Activated B cell treated with CpG ODN at 0.5 μM for 24 hours (primary cell): Measurements from ENCODE around the gene ARHGAP30. TPM values are rescaled to one million over a fixed set of nuclear protein-coding genes. Genes with fewer than 3 reads are reported as not detected.
A peak's percentile ranks its signal among the peaks of the same experiment; 100 is the strongest.
"Not testable (repeated sequence)": the region's sequence is repeated elsewhere in the genome, so short reads cannot be mapped to it uniquely, and the experiment has no call there.

Experiments used
- ATAC-seq: fragments of 200-7000 bp; cut with Tn5 transposase; one replicate; pipeline ENCODE4 v1.10.0; 2021; ENCODE audit warnings: low read depth, mild to moderate bottlenecking, moderate library complexity
- CTCF ChIA-PET: fragments of 350-600 bp; sonication (Branson Sonifier 250); formaldehyde crosslinking; loops from one replicate; lab custom pipeline; 2021; ENCODE audit warnings: antibody characterized with exemption; lab: Charles Lee
- POLR2A ChIA-PET: fragments of 350-600 bp; sonication (Branson Sonifier 250); formaldehyde crosslinking; loops from one replicate; lab custom pipeline; 2021; ENCODE audit warnings: antibody characterized with exemption; lab: Charles Lee
- DNase-seq: peaks from one replicate; pipeline ENCODE4 v3.0.0; 2022
- H3K27ac Mint-ChIP-seq: one replicate; pipeline ENCODE4 v1.8.0; 2020; ENCODE audit warnings: mixed read lengths
- H3K27me3 Mint-ChIP-seq: one replicate; pipeline ENCODE4 v1.8.0; 2021; ENCODE audit warnings: mixed read lengths
- H3K36me3 Mint-ChIP-seq: one replicate; pipeline ENCODE4 v1.8.0; 2021; ENCODE audit warnings: low read depth, mixed read lengths
- H3K4me1 Mint-ChIP-seq: one replicate; pipeline ENCODE4 v1.8.0; 2021; ENCODE audit warnings: mixed read lengths
- H3K4me3 Mint-ChIP-seq: one replicate; pipeline ENCODE4 v1.8.0; 2020; ENCODE audit warnings: mild to moderate bottlenecking, mixed read lengths
- H3K9me3 Mint-ChIP-seq: one replicate; pipeline ENCODE4 v1.8.0; 2020; ENCODE audit warnings: mixed read lengths
- intact Hi-C: fragments of 100-400 bp; cut with micrococcal nuclease; formaldehyde crosslinking; loops from one replicate; pipeline ENCODE4 v1.15.1; 2024
- total RNA-seq: library from RNA; stranded (reverse); gene quantifications from 2 replicates; pipeline ENCODE4 v1.2.3, GENCODE V29; 2022
- TF ChIP-seq, protein P1 (sequence below): fragments of 200-600 bp; IDR thresholded peaks from one replicate; pipeline ENCODE4 v1.8.0; 2022; ENCODE audit warnings: antibody characterized with exemption, mild to moderate bottlenecking

The ARHGAP30 gene
- total RNA-seq, 1 donor from 2014 or later = 158 TPM

- POLR2A ChIA-PET = interaction anchor here (0.6 to 1.7 kb wide), 3 partner anchors 8 to 52 kb away, joined by 6 to 11 read pairs (median 6); partner anchors contain the start of genes ARHGAP30 and USF1
- DNase-seq (no peak), ATAC-seq (no peak)
- H3K4me3 Mint-ChIP-seq = no peak overlapping the region
- H3K27ac Mint-ChIP-seq = no peak overlapping the region
- CTCF ChIA-PET = interaction anchor here (1.0 kb wide), 1 partner anchor 21 kb away, joined by 7 read pairs; no protein-coding TSS in a partner anchor
- intact Hi-C loops = no loop called here
- no peaks in the 10 kb centered on the region for H3K36me3 Mint-ChIP-seq
- H3K27me3 Mint-ChIP-seq = no peaks in the 10 kb centered on the region
- TF ChIP-seq, protein P1, sequence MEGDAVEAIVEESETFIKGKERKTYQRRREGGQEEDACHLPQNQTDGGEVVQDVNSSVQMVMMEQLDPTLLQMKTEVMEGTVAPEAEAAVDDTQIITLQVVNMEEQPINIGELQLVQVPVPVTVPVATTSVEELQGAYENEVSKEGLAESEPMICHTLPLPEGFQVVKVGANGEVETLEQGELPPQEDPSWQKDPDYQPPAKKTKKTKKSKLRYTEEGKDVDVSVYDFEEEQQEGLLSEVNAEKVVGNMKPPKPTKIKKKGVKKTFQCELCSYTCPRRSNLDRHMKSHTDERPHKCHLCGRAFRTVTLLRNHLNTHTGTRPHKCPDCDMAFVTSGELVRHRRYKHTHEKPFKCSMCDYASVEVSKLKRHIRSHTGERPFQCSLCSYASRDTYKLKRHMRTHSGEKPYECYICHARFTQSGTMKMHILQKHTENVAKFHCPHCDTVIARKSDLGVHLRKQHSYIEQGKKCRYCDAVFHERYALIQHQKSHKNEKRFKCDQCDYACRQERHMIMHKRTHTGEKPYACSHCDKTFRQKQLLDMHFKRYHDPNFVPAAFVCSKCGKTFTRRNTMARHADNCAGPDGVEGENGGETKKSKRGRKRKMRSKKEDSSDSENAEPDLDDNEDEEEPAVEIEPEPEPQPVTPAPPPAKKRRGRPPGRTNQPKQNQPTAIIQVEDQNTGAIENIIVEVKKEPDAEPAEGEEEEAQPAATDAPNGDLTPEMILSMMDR = no peak
- H3K9me3 Mint-ChIP-seq = no peaks in the 10 kb centered on the region
- peaks cover 42% of the 10 kb centered on the region for H3K4me1 Mint-ChIP-seq
Observed at GRCh38 chr1:161017756-161018630, 51.7 kb downstream of the ARHGAP30 start.

- H3K4me3 Mint-ChIP-seq, H3K9me3 Mint-ChIP-seq, CTCF ChIA-PET, ATAC-seq, POLR2A ChIA-PET, H3K36me3 Mint-ChIP-seq, H3K27ac Mint-ChIP-seq, intact Hi-C loops, H3K27me3 Mint-ChIP-seq, DNase-seq: not testable (repeated sequence)
- H3K4me1 Mint-ChIP-seq = peaks cover 45% of the 10 kb centered on the region
Observed at GRCh38 chr1:161017181-161017580, 52.5 kb downstream of the ARHGAP30 start.

DNA sequence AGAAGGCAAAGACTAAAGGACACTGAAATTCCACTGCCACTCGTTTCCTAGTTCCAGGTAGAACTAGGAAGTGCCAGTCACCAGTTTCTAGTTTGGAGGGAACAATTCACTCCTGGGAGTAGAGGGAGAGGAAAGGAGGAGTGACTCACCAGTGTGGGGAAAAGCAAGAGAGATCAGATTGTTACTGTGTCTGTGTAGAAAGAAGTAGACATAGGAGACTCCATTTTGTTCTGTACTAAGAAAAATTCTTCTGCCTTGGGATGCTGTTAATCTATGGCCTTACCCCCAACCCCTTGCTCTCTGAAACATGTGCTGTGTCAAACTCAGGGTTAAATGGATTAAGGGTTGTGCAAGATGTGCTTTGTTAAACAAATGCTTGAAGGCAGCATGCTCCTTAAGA lies 53.0 kb downstream of the ARHGAP30 start:
- H3K27me3 Mint-ChIP-seq, intact Hi-C loops, H3K9me3 Mint-ChIP-seq, H3K4me3 Mint-ChIP-seq, ATAC-seq, CTCF ChIA-PET, DNase-seq, H3K36me3 Mint-ChIP-seq: not testable (repeated sequence)
- Mint-ChIP-seq H3K27ac (peak overlapping the region; percentile 66), H3K4me1 (peaks cover 44% of the 10 kb centered on the region)
- POLR2A ChIA-PET = interaction anchor here (1.6 kb wide), 1 partner anchor 29 kb away, joined by 4 read pairs; the partner anchor contains the start of gene USF1

- Mint-ChIP-seq H3K36me3 (no peaks in the 10 kb centered on the region), H3K27me3 (no peaks in the 10 kb centered on the region)
Observed at GRCh38 chr1:161013488-161014230, 56.0 kb downstream of the ARHGAP30 start.

DNA sequence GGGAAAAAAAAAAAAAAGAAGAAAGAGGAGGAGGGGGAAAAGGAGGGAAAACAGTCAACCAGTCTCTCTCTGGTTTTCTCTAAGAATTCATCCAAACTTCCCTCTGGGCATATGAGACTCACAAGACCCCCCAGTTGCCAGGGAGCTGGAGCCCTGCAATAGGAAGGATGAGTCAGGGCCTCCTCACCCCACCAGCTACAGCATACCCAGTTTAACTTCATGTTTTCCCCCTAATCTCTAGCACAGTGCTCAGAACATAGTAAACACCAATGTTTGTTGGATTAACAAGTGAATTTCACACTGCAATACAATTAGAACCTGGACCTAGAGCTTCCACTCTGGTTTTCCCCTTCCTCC lies 56.6 kb downstream of the ARHGAP30 start:
- TF ChIP-seq, protein P1 = no peak
- intact Hi-C loops = loop anchor here (1.0 to 5.0 kb wide), 4 partner anchors 8 to 84 kb away; partner anchors contain the start of genes F11R and KLHDC9
- no peaks in the 10 kb centered on the region for H3K9me3 Mint-ChIP-seq
- H3K27ac Mint-ChIP-seq = peak overlapping the region; percentile 98
- CTCF ChIA-PET = interaction anchor here (0.9 to 2.5 kb wide), 6 partner anchors 13 to 176 kb away, joined by 3 to 21 read pairs (median 4); no protein-coding TSS in a partner anchor
- peaks cover 19% of the 10 kb centered on the region for H3K4me1 Mint-ChIP-seq
- peak; percentile 40 for ATAC-seq
- DNase-seq = no peak
- H3K36me3 Mint-ChIP-seq = no peaks in the 10 kb centered on the region
- no peaks in the 10 kb centered on the region for H3K27me3 Mint-ChIP-seq
- H3K4me3 Mint-ChIP-seq = peak overlapping the region; percentile 87
- POLR2A ChIA-PET = interaction anchor here (0.6 to 3.8 kb wide), 16 partner anchors 8 to 293 kb away, joined by 3 to 54 read pairs (median 4); partner anchors contain the start of genes ARHGAP30, DEDD, NIT1 and PFDN2

More at GRCh38 chr1:161013488-161014230, 56.0 kb downstream of the ARHGAP30 start:
- Mint-ChIP-seq H3K27ac (peak overlapping the region; percentile 98), H3K4me1 (peaks cover 23% of the 10 kb centered on the region), H3K4me3 (peak overlapping the region; percentile 87), H3K9me3 (no peaks in the 10 kb centered on the region)
- TF ChIP-seq, protein P1 = no peak
- CTCF ChIA-PET = interaction anchor here (0.9 to 2.5 kb wide), 6 partner anchors 14 to 177 kb away, joined by 3 to 21 read pairs (median 4); no protein-coding TSS in a partner anchor
- POLR2A ChIA-PET = interaction anchor here (0.7 to 3.8 kb wide), 15 partner anchors 9 to 293 kb away, joined by 3 to 54 read pairs (median 4); partner anchors contain the start of genes ARHGAP30, DEDD, NIT1 and PFDN2
- intact Hi-C loops = loop anchor here (1.0 to 5.0 kb wide), 4 partner anchors 8 to 84 kb away; partner anchors contain the start of genes F11R and KLHDC9
- peak; percentile 84 for ATAC-seq
- DNase-seq = peak; percentile 55
